PC-3 (cell line): ENCODE results near the gene GHRH. TPM values are rescaled to one million over a fixed set of nuclear protein-coding genes. Genes with fewer than 3 reads are reported as not detected.

ENCODE experiments used
- ATAC-seq: fragments of 200-7000 bp; cut with Tn5 transposase; 2 replicates; pipeline ENCODE4 v1.9.1; 2020; ENCODE audit warnings: mild to moderate bottlenecking, moderate library complexity
- BruUV-seq: library from RNA; stranded (reverse); fragments of 400-500 nt; replicated peaks from 2 replicates; lab custom pipeline; 2021; lab: Mats Ljungman, UMichigan
- CTCF ChIA-PET: fragments of 300-600 bp; sonication (Branson Sonifier 250); formaldehyde crosslinking; loops from one replicate; lab custom pipeline; 2022; ENCODE audit warnings: antibody characterized with exemption; lab: Charles Lee
- POLR2A ChIA-PET: fragments of 300-600 bp; sonication (Branson Sonifier 250); formaldehyde crosslinking; loops from one replicate; lab custom pipeline; 2022; ENCODE audit warnings: antibody characterized with exemption; ENCODE audit not compliant: unreplicated experiment; lab: Charles Lee
- DNase-seq: peaks from one replicate; pipeline ENCODE4 v3.0.0-alpha.2; 2015
- H2AFZ ChIP-seq: fragments of 300-600 bp; sonication (generic); 2 replicates; pipeline ENCODE4 v1.6.0; 2016; ENCODE audit warnings: antibody characterized with exemption, low read length
- H3F3A ChIP-seq: fragments of 300-600 bp; sonication (generic); one replicate; pipeline ENCODE4 v1.6.0; 2017; ENCODE audit warnings: antibody characterized with exemption, low read length, control low read depth, mild to moderate bottlenecking; ENCODE audit not compliant: unreplicated experiment
- H3K27ac ChIP-seq: fragments of 300-600 bp; sonication (generic); 2 replicates; pipeline ENCODE4 v1.5.1; 2016; ENCODE audit warnings: mild to moderate bottlenecking, low read length
- H3K27me3 ChIP-seq: fragments of 300-600 bp; sonication (generic); 2 replicates; pipeline ENCODE4 v1.6.1; 2016; ENCODE audit warnings: low read length, mixed read lengths
- H3K36me3 ChIP-seq: fragments of 300-600 bp; sonication (generic); 2 replicates; pipeline ENCODE4 v1.6.1; 2016; ENCODE audit warnings: low read depth, mixed run types, low read length, mixed read lengths
- H3K4me1 ChIP-seq: fragments of 300-600 bp; sonication (generic); 2 replicates; pipeline ENCODE4 v1.5.1; 2016; ENCODE audit warnings: low read length; ENCODE audit not compliant: insufficient read depth
- H3K4me2 ChIP-seq: fragments of 300-600 bp; sonication (generic); 2 replicates; pipeline ENCODE4 v1.6.0; 2016; ENCODE audit warnings: low read length
- H3K4me3 ChIP-seq: fragments of 300-600 bp; sonication (generic); 2 replicates; pipeline ENCODE4 v1.5.1; 2016; ENCODE audit warnings: mild to moderate bottlenecking, low read length, mixed read lengths
- H3K79me2 ChIP-seq: fragments of 300-600 bp; sonication (generic); 2 replicates; pipeline ENCODE4 v1.6.1; 2017; ENCODE audit warnings: low read length, mixed read lengths
- H3K9ac ChIP-seq: fragments of 300-600 bp; sonication (generic); 2 replicates; pipeline ENCODE4 v1.6.0; 2016; ENCODE audit warnings: mild to moderate bottlenecking, low read length
- H3K9me2 ChIP-seq: fragments of 300-600 bp; sonication (generic); replicated peaks from 2 replicates; pipeline ENCODE4 v1.6.1; 2016; ENCODE audit warnings: mixed run types, low read length, mixed read lengths
- H3K9me3 ChIP-seq: fragments of 300-600 bp; sonication (generic); 2 replicates; pipeline ENCODE4 v1.6.1; 2016; ENCODE audit warnings: low read length, mixed read lengths
- H4K20me1 ChIP-seq: fragments of 300-600 bp; sonication (generic); 2 replicates; pipeline ENCODE4 v1.6.1; 2016; ENCODE audit warnings: low read length, mixed read lengths
- EZH2 ChIP-seq: fragments of 300-600 bp; sonication (generic); IDR thresholded peaks from one replicate; pipeline ENCODE4 v1.6.1; 2017; ENCODE audit warnings: antibody characterized with exemption, mild to moderate bottlenecking, low read length; ENCODE audit not compliant: unreplicated experiment
- EZH2phosphoT487 ChIP-seq: fragments of 300-600 bp; sonication (generic); IDR thresholded peaks from 2 replicates; pipeline ENCODE4 v1.6.1; 2018; ENCODE audit warnings: mild to moderate bottlenecking, antibody characterized with exemption, low read length, borderline replicate concordance
- intact Hi-C: fragments of 100-400 bp; cut with micrococcal nuclease; formaldehyde crosslinking; loops from 2 replicates; pipeline ENCODE4 v1.9.0; 2023
- total RNA-seq: library from RNA; depleted of rRNA; stranded (reverse); fragments of >200 nt; gene quantifications from 2 replicates; pipeline ENCODE4 v1.2.3, GENCODE V29; 2014
- TF ChIP-seq, protein P1 (sequence below): fragments of 300-600 bp; sonication (generic); conservative IDR thresholded peaks from 2 replicates; pipeline ENCODE4 v1.5.1; 2017; ENCODE audit warnings: antibody characterized with exemption, low read depth, mild to moderate bottlenecking, low read length

Gene GHRH
- total RNA-seq, 1 experiment from 2014 or later = not detected

DNA sequence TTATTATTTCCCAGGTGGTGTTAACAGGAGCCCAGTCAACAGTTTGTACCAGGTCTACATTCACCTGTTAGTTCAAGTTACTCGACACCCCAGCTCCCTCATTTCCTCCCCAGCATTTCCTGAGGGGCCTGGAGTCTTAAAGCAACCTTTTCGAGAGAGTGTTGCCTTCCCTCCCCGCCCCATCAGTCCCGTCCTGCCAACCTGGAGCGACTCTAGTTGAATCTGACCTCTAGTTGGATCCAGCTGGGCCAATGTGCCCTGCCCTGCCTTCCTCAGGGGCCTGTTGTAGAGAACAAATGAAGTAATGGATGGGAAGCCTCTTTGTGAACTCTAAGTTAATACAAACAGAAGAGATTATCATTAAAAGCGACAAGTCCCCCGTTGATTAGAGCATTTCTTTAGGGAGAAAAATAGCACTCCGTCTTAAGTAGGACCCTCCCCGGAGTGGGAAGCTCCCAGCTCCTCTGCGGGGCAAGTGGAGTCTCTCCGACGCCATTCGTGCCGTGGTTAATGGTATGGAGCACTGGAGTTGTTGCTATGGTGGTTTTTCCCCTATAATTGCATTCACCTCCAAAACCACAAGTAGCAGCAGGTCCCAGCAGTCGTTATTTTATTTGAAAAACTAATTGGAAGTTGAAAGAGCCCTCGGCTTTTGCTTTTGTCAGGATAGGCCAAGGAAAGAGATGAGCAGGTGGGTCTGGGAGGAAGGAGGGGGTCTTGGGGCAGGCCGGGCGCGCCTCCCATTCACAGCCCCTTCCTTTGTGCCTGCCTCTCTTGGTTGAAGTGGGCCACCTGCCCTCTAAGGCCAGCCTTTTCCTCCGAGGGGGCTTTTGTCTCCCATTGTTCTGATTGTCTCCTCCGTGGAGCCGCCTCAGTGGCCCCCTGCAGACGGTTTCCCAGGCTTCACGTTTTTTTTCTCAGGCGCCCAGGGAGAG lies 16.1 kb downstream of the GHRH start:
- Histone ChIP-seq H3K4me3 (no peak overlapping the region), H3K27ac (no peak overlapping the region), H3K4me1 (no peaks in the 10 kb centered on the region), H3K4me2 (no peak overlapping the region), H3K36me3 (peaks cover 36% of the 10 kb centered on the region), H3K79me2 (no peaks in the 10 kb centered on the region), H3K9me3 (no peaks in the 10 kb centered on the region), H3K9me2 (no peaks in the 10 kb centered on the region), H2AFZ (no peak overlapping the region), H3K9ac (no peak overlapping the region), H4K20me1 (no peaks in the 10 kb centered on the region), H3K27me3 (no peaks in the 10 kb centered on the region), H3F3A (no peaks in the 10 kb centered on the region)
- CTCF ChIA-PET = interaction anchor here (0.5 kb wide), 1 partner anchor 50 kb away, joined by 3 read pairs; no protein-coding TSS in a partner anchor
- ATAC-seq = no peak
- TF ChIP-seq EZH2phosphoT487 (no peak), EZH2 (no peak)
- TF ChIP-seq, protein P1, sequence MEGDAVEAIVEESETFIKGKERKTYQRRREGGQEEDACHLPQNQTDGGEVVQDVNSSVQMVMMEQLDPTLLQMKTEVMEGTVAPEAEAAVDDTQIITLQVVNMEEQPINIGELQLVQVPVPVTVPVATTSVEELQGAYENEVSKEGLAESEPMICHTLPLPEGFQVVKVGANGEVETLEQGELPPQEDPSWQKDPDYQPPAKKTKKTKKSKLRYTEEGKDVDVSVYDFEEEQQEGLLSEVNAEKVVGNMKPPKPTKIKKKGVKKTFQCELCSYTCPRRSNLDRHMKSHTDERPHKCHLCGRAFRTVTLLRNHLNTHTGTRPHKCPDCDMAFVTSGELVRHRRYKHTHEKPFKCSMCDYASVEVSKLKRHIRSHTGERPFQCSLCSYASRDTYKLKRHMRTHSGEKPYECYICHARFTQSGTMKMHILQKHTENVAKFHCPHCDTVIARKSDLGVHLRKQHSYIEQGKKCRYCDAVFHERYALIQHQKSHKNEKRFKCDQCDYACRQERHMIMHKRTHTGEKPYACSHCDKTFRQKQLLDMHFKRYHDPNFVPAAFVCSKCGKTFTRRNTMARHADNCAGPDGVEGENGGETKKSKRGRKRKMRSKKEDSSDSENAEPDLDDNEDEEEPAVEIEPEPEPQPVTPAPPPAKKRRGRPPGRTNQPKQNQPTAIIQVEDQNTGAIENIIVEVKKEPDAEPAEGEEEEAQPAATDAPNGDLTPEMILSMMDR = no peak
- no TSS peak for BruUV-seq
- intact Hi-C loops = no loop called here
- POLR2A ChIA-PET = no interaction called here
- DNase-seq = no peak

DNA sequence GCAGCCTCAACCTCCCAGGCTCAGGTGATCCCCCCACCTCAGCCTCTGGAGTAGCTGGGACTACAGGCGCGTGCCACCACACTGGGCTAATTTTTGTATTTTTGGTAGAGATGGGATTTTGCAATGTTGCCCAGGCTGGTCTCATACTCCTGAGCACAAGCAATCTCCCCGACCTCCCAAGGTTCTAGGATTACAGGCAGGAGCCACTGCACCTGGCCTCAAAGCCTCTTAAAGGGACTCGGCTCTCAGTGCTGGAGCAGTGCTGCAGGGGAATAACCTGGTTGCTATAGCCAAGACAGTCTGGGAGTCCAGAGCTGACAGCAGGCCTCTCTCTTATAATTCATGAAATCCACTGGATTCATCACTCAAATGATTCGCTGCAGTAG lies 17.0 kb downstream of the GHRH start:
- peaks cover 44% of the 10 kb centered on the region for H3K36me3 ChIP-seq
- TF ChIP-seq EZH2phosphoT487 (no peak), EZH2 (no peak)
- TF ChIP-seq, protein P1 = no peak
- H2AFZ ChIP-seq = no peak overlapping the region
- DNase-seq = no peak
- H3F3A ChIP-seq = no peaks in the 10 kb centered on the region
- no peaks in the 10 kb centered on the region for H3K27me3 ChIP-seq
- no peaks in the 10 kb centered on the region for H4K20me1 ChIP-seq
- H3K4me1 ChIP-seq = no peaks in the 10 kb centered on the region
- ChIA-PET CTCF (no interaction called here), POLR2A (no interaction called here)
- intact Hi-C loops = no loop called here
- H3K27ac ChIP-seq = no peak overlapping the region
- no peak overlapping the region for H3K4me3 ChIP-seq
- no TSS peak for BruUV-seq
- no peaks in the 10 kb centered on the region for H3K9me3 ChIP-seq
- H3K9me2 ChIP-seq = no peaks in the 10 kb centered on the region
- ATAC-seq = no peak
- no peak overlapping the region for H3K4me2 ChIP-seq
- H3K9ac ChIP-seq = no peak overlapping the region
- no peaks in the 10 kb centered on the region for H3K79me2 ChIP-seq

DNA sequence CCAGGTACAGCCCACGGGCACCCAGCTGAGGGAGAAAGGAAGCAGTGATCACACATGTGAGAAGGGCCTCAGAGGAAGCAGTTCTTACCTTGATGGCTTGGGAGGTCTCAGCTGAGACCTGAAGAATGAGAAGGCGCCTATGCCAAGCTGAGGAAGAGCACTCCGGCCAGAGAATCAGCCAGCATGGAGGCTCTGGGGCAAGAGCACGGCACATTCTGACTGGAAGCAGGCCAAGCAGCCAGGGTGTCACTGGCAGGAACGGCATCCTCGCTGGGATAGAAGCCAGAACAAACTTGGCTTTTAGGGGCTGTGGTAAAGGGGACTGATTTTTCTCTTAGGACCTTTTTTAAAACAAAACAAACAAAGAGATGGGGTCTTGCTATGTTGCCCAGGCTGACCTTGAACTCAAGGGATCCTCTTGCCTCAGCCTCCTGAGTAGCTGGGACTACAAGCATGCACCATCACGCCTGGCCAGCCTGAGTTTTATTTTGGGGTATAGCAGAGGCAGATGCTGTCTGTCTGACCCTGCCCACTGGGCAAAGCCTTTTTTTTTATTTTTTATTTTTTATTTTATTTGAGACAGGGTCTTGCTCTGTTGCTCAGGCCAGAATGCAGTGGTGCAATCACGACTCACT lies 17.6 kb downstream of the GHRH start:
- Histone ChIP-seq H4K20me1 (no peaks in the 10 kb centered on the region), H3K4me3 (no peak overlapping the region), H3K9ac (no peak overlapping the region), H3F3A (no peaks in the 10 kb centered on the region), H3K27ac (no peak overlapping the region), H3K36me3 (peaks cover 49% of the 10 kb centered on the region), H3K9me2 (no peaks in the 10 kb centered on the region), H3K9me3 (no peaks in the 10 kb centered on the region), H3K4me2 (no peak overlapping the region), H2AFZ (no peak overlapping the region), H3K79me2 (no peaks in the 10 kb centered on the region), H3K27me3 (no peaks in the 10 kb centered on the region), H3K4me1 (no peaks in the 10 kb centered on the region)
- ChIA-PET CTCF (no interaction called here), POLR2A (no interaction called here)
- intact Hi-C loops = no loop called here
- BruUV-seq = no TSS peak
- ATAC-seq (no peak), DNase-seq (no peak)
- TF ChIP-seq EZH2 (no peak), EZH2phosphoT487 (no peak)
- TF ChIP-seq, protein P1 = no peak
